WTC11 (cell line): ENCODE measurements around the gene CACNA1B. TPM values are rescaled to one million over a fixed set of nuclear protein-coding genes. Genes with fewer than 3 reads are reported as not detected.

Source experiments
- ATAC-seq: fragments of 200-7000 bp; cut with Tn5 transposase; 2 replicates; pipeline ENCODE4 v1.10.0; 2021; ENCODE audit warnings: mild to moderate bottlenecking, moderate library complexity
- CTCF ChIA-PET: fragments of 300-600 bp; sonication (Branson Sonifier 250); formaldehyde crosslinking; loops from one replicate; lab custom pipeline; 2021; ENCODE audit warnings: antibody characterized with exemption; lab: Charles Lee
- POLR2A ChIA-PET: fragments of 350-600 bp; sonication (Branson Sonifier 250); formaldehyde crosslinking; loops from one replicate; lab custom pipeline; 2021; ENCODE audit warnings: antibody characterized with exemption; lab: Charles Lee
- DNase-seq: peaks from one replicate; pipeline ENCODE4 v3.0.0; 2021; ENCODE audit warnings: low spot score
- H3K27ac Mint-ChIP-seq: 2 replicates; pipeline ENCODE4 v1.8.0; 2021; ENCODE audit warnings: mixed read lengths
- H3K27me3 Mint-ChIP-seq: 2 replicates; pipeline ENCODE4 v1.8.0; 2021; ENCODE audit warnings: low read depth, mild to moderate bottlenecking, moderate library complexity, mixed read lengths
- H3K36me3 Mint-ChIP-seq: 2 replicates; pipeline ENCODE4 v1.8.0; 2021; ENCODE audit warnings: mixed read lengths
- H3K4me1 Mint-ChIP-seq: 2 replicates; pipeline ENCODE4 v1.8.0; 2022; ENCODE audit warnings: mixed read lengths
- H3K4me3 Mint-ChIP-seq: 2 replicates; pipeline ENCODE4 v1.8.0; 2021; ENCODE audit warnings: mild to moderate bottlenecking, moderate library complexity, mixed read lengths
- H3K9me3 Mint-ChIP-seq: 2 replicates; pipeline ENCODE4 v1.8.0; 2021; ENCODE audit warnings: mixed read lengths
- ESRRA ChIP-seq: sonication (generic); formaldehyde crosslinking; IDR thresholded peaks from 2 replicates; pipeline ENCODE4 v1.8.1; 2022; ENCODE audit warnings: mild to moderate bottlenecking, missing genetic modification reagents, borderline replicate concordance
- FOXK1 ChIP-seq: sonication (generic); formaldehyde crosslinking; IDR thresholded peaks from 2 replicates; pipeline ENCODE4 v1.8.0; 2022; ENCODE audit warnings: mild to moderate bottlenecking, moderate library complexity, missing genetic modification reagents
- GRHL2 ChIP-seq: fragments of 250-450 bp; sonication (Bioruptor Pico); IDR thresholded peaks from 2 replicates; pipeline ENCODE4 v1.8.0; 2022; ENCODE audit warnings: mild to moderate bottlenecking, moderate library complexity; ENCODE audit not compliant: insufficient replicate concordance, severe bottlenecking
- OVOL2 ChIP-seq: fragments of 250-450 bp; sonication (Bioruptor Pico); IDR thresholded peaks from 2 replicates; pipeline ENCODE4 v1.9.0; 2021; ENCODE audit warnings: mild to moderate bottlenecking, borderline replicate concordance
- ZNF232 ChIP-seq: sonication (generic); formaldehyde crosslinking; IDR thresholded peaks from 2 replicates; pipeline ENCODE4 v1.8.0; 2022; ENCODE audit warnings: mild to moderate bottlenecking, missing genetic modification reagents
- total RNA-seq: library from RNA; stranded (reverse); gene quantifications from 3 replicates; pipeline ENCODE4 v1.2.3, GENCODE V29; 2021
- TF ChIP-seq, protein P1 (sequence below): sonication (generic); formaldehyde crosslinking; IDR thresholded peaks from 2 replicates; pipeline ENCODE4 v1.8.0; 2023; ENCODE audit warnings: mild to moderate bottlenecking, missing genetic modification reagents
- TF ChIP-seq, protein P2 (sequence below): sonication (generic); formaldehyde crosslinking; IDR thresholded peaks from 2 replicates; pipeline ENCODE4 v1.8.0; 2022; ENCODE audit warnings: missing genetic modification reagents
- TF ChIP-seq, protein P3 (sequence below): fragments of 250-450 bp; sonication (Bioruptor Pico); IDR thresholded peaks from 2 replicates; pipeline ENCODE4 v1.9.0; 2021; ENCODE audit warnings: mild to moderate bottlenecking
- TF ChIP-seq, protein P4 (sequence below): sonication (generic); formaldehyde crosslinking; IDR thresholded peaks from 2 replicates; pipeline ENCODE4 v1.8.1; 2023; ENCODE audit warnings: mild to moderate bottlenecking, missing genetic modification reagents, borderline replicate concordance
- TF ChIP-seq, protein P5 (sequence below): fragments of 250-450 bp; sonication (Bioruptor Pico); IDR thresholded peaks from 2 replicates; pipeline ENCODE4 v1.9.0; 2021; ENCODE audit warnings: mild to moderate bottlenecking, borderline replicate concordance
- TF ChIP-seq, protein P6 (sequence below): sonication (generic); formaldehyde crosslinking; conservative IDR thresholded peaks from 2 replicates; pipeline ENCODE4 v1.8.1; 2022; ENCODE audit warnings: mild to moderate bottlenecking, missing genetic modification reagents
- TF ChIP-seq, protein P7 (sequence below): fragments of 250-450 bp; sonication (Bioruptor Pico); IDR thresholded peaks from 2 replicates; pipeline ENCODE4 v1.9.0; 2021; ENCODE audit warnings: mild to moderate bottlenecking

The CACNA1B gene
- total RNA-seq, 1 experiment from 2014 or later, result 8.4 TPM

DNA sequence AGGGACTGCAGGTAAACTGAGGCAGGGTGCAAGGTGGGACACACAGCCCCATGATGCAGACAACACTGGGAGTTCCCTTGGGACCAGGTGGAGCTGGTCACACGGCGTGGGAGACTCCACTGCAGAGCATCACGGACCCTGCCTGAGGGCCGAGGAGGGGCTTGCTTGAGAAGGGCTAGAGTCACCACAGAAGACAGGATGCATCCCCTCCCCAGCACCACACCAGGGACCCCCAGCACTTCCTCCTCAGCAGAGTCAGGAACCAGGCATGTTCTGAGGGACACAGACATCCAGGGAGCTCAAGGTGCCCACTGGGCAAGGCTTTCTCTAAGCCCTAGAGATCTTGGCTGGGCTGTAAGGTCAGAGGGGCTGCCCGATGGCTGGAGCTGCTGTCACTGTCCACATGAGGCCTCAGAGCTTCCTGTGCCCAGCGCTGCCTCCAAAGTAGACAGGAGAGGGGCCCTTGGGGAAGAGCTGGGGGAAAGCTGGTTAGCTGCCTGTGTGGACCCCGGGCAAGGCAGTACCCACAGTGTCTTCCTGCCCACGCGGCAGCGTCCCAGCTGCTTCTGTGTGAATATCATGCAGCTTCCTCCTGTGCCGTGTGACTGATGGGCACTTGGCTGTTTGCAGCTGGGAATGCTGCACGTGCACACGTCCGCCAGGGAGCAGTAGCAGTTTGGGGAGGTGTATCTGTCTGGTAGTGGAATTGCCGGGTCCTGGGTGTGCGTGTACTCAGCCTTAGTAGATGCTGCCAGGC is 176.6 kb downstream of the CACNA1B start:
- Mint-ChIP-seq H3K27me3 (no peaks in the 10 kb centered on the region), H3K36me3 (peaks cover 25% of the 10 kb centered on the region), H3K4me3 (no peak overlapping the region), H3K27ac (peak overlapping the region; percentile 49; the same call in 1 of the 2 replicates), H3K4me1 (peaks cover 10% of the 10 kb centered on the region; the same call in 1 of the 2 replicates), H3K9me3 (no peaks in the 10 kb centered on the region)
- ChIA-PET POLR2A (no interaction called here), CTCF (interaction anchor here (0.6 kb wide), 1 partner anchor 107 kb away, joined by 3 read pairs; no protein-coding TSS in a partner anchor)
- TF ChIP-seq, protein P1, sequence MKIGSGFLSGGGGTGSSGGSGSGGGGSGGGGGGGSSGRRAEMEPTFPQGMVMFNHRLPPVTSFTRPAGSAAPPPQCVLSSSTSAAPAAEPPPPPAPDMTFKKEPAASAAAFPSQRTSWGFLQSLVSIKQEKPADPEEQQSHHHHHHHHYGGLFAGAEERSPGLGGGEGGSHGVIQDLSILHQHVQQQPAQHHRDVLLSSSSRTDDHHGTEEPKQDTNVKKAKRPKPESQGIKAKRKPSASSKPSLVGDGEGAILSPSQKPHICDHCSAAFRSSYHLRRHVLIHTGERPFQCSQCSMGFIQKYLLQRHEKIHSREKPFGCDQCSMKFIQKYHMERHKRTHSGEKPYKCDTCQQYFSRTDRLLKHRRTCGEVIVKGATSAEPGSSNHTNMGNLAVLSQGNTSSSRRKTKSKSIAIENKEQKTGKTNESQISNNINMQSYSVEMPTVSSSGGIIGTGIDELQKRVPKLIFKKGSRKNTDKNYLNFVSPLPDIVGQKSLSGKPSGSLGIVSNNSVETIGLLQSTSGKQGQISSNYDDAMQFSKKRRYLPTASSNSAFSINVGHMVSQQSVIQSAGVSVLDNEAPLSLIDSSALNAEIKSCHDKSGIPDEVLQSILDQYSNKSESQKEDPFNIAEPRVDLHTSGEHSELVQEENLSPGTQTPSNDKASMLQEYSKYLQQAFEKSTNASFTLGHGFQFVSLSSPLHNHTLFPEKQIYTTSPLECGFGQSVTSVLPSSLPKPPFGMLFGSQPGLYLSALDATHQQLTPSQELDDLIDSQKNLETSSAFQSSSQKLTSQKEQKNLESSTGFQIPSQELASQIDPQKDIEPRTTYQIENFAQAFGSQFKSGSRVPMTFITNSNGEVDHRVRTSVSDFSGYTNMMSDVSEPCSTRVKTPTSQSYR, result 0 out of 2 replicates have a peak, but pooled peaks have one; percentile 26
- TF ChIP-seq, protein P2, sequence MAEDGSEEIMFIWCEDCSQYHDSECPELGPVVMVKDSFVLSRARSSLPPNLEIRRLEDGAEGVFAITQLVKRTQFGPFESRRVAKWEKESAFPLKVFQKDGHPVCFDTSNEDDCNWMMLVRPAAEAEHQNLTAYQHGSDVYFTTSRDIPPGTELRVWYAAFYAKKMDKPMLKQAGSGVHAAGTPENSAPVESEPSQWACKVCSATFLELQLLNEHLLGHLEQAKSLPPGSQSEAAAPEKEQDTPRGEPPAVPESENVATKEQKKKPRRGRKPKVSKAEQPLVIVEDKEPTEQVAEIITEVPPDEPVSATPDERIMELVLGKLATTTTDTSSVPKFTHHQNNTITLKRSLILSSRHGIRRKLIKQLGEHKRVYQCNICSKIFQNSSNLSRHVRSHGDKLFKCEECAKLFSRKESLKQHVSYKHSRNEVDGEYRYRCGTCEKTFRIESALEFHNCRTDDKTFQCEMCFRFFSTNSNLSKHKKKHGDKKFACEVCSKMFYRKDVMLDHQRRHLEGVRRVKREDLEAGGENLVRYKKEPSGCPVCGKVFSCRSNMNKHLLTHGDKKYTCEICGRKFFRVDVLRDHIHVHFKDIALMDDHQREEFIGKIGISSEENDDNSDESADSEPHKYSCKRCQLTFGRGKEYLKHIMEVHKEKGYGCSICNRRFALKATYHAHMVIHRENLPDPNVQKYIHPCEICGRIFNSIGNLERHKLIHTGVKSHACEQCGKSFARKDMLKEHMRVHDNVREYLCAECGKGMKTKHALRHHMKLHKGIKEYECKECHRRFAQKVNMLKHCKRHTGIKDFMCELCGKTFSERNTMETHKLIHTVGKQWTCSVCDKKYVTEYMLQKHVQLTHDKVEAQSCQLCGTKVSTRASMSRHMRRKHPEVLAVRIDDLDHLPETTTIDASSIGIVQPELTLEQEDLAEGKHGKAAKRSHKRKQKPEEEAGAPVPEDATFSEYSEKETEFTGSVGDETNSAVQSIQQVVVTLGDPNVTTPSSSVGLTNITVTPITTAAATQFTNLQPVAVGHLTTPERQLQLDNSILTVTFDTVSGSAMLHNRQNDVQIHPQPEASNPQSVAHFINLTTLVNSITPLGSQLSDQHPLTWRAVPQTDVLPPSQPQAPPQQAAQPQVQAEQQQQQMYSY (CRISPR knock-in tag), result no peak
- TF ChIP-seq, protein P3, sequence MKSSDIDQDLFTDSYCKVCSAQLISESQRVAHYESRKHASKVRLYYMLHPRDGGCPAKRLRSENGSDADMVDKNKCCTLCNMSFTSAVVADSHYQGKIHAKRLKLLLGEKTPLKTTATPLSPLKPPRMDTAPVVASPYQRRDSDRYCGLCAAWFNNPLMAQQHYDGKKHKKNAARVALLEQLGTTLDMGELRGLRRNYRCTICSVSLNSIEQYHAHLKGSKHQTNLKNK (CRISPR knock-in tag), result no peak
- peak; percentile 6 for DNase-seq
- ATAC-seq, result no peak

DNA sequence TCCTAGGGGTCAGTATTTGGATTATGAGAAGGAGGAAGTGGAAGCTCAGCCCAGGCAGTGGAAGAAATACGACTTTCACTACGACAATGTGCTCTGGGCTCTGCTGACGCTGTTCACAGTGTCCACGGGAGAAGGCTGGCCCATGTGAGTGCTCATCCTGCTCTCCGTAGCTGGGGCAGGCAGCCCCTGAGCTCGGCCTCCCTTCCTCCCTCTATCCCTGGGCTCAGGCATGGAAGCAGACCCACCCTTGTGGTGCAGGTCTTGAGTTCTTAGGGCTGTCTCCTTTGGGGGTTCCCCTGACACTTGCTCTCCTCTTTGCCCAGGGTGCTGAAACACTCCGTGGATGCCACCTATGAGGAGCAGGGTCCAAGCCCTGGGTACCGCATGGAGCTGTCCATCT is 180.1 kb downstream of the CACNA1B start:
- peaks cover 56% of the 10 kb centered on the region for H3K36me3 Mint-ChIP-seq
- DNase-seq, result no peak
- H3K4me1 Mint-ChIP-seq, result peaks cover 9% of the 10 kb centered on the region; the same call in 1 of the 2 replicates
- ChIA-PET POLR2A (no interaction called here), CTCF (no interaction called here)
- H3K27ac Mint-ChIP-seq, result no peak overlapping the region
- no peak for ATAC-seq
- no peaks in the 10 kb centered on the region for H3K27me3 Mint-ChIP-seq
- H3K4me3 Mint-ChIP-seq, result no peak overlapping the region
- no peaks in the 10 kb centered on the region for H3K9me3 Mint-ChIP-seq
- no peak for TF ChIP-seq ZNF232
- TF ChIP-seq, protein P4, sequence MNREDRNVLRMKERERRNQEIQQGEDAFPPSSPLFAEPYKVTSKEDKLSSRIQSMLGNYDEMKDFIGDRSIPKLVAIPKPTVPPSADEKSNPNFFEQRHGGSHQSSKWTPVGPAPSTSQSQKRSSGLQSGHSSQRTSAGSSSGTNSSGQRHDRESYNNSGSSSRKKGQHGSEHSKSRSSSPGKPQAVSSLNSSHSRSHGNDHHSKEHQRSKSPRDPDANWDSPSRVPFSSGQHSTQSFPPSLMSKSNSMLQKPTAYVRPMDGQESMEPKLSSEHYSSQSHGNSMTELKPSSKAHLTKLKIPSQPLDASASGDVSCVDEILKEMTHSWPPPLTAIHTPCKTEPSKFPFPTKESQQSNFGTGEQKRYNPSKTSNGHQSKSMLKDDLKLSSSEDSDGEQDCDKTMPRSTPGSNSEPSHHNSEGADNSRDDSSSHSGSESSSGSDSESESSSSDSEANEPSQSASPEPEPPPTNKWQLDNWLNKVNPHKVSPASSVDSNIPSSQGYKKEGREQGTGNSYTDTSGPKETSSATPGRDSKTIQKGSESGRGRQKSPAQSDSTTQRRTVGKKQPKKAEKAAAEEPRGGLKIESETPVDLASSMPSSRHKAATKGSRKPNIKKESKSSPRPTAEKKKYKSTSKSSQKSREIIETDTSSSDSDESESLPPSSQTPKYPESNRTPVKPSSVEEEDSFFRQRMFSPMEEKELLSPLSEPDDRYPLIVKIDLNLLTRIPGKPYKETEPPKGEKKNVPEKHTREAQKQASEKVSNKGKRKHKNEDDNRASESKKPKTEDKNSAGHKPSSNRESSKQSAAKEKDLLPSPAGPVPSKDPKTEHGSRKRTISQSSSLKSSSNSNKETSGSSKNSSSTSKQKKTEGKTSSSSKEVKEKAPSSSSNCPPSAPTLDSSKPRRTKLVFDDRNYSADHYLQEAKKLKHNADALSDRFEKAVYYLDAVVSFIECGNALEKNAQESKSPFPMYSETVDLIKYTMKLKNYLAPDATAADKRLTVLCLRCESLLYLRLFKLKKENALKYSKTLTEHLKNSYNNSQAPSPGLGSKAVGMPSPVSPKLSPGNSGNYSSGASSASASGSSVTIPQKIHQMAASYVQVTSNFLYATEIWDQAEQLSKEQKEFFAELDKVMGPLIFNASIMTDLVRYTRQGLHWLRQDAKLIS, result no peak
- TF ChIP-seq GRHL2 (CRISPR knock-in tag), result no peak
- TF ChIP-seq, protein P5, sequence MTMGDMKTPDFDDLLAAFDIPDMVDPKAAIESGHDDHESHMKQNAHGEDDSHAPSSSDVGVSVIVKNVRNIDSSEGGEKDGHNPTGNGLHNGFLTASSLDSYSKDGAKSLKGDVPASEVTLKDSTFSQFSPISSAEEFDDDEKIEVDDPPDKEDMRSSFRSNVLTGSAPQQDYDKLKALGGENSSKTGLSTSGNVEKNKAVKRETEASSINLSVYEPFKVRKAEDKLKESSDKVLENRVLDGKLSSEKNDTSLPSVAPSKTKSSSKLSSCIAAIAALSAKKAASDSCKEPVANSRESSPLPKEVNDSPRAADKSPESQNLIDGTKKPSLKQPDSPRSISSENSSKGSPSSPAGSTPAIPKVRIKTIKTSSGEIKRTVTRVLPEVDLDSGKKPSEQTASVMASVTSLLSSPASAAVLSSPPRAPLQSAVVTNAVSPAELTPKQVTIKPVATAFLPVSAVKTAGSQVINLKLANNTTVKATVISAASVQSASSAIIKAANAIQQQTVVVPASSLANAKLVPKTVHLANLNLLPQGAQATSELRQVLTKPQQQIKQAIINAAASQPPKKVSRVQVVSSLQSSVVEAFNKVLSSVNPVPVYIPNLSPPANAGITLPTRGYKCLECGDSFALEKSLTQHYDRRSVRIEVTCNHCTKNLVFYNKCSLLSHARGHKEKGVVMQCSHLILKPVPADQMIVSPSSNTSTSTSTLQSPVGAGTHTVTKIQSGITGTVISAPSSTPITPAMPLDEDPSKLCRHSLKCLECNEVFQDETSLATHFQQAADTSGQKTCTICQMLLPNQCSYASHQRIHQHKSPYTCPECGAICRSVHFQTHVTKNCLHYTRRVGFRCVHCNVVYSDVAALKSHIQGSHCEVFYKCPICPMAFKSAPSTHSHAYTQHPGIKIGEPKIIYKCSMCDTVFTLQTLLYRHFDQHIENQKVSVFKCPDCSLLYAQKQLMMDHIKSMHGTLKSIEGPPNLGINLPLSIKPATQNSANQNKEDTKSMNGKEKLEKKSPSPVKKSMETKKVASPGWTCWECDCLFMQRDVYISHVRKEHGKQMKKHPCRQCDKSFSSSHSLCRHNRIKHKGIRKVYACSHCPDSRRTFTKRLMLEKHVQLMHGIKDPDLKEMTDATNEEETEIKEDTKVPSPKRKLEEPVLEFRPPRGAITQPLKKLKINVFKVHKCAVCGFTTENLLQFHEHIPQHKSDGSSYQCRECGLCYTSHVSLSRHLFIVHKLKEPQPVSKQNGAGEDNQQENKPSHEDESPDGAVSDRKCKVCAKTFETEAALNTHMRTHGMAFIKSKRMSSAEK (CRISPR knock-in tag), result no peak
- TF ChIP-seq ESRRA, result no peak
- TF ChIP-seq OVOL2 (CRISPR knock-in tag), result no peak
- TF ChIP-seq FOXK1 (CRISPR knock-in tag), result no peak
- TF ChIP-seq, protein P6, sequence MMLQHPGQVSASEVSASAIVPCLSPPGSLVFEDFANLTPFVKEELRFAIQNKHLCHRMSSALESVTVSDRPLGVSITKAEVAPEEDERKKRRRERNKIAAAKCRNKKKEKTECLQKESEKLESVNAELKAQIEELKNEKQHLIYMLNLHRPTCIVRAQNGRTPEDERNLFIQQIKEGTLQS (CRISPR knock-in tag), result no peak
- TF ChIP-seq, protein P7, sequence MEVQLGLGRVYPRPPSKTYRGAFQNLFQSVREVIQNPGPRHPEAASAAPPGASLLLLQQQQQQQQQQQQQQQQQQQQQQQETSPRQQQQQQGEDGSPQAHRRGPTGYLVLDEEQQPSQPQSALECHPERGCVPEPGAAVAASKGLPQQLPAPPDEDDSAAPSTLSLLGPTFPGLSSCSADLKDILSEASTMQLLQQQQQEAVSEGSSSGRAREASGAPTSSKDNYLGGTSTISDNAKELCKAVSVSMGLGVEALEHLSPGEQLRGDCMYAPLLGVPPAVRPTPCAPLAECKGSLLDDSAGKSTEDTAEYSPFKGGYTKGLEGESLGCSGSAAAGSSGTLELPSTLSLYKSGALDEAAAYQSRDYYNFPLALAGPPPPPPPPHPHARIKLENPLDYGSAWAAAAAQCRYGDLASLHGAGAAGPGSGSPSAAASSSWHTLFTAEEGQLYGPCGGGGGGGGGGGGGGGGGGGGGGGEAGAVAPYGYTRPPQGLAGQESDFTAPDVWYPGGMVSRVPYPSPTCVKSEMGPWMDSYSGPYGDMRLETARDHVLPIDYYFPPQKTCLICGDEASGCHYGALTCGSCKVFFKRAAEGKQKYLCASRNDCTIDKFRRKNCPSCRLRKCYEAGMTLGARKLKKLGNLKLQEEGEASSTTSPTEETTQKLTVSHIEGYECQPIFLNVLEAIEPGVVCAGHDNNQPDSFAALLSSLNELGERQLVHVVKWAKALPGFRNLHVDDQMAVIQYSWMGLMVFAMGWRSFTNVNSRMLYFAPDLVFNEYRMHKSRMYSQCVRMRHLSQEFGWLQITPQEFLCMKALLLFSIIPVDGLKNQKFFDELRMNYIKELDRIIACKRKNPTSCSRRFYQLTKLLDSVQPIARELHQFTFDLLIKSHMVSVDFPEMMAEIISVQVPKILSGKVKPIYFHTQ (CRISPR knock-in tag), result no peak
